Measurements from ENCODE around the gene OXSR1.

DNA sequence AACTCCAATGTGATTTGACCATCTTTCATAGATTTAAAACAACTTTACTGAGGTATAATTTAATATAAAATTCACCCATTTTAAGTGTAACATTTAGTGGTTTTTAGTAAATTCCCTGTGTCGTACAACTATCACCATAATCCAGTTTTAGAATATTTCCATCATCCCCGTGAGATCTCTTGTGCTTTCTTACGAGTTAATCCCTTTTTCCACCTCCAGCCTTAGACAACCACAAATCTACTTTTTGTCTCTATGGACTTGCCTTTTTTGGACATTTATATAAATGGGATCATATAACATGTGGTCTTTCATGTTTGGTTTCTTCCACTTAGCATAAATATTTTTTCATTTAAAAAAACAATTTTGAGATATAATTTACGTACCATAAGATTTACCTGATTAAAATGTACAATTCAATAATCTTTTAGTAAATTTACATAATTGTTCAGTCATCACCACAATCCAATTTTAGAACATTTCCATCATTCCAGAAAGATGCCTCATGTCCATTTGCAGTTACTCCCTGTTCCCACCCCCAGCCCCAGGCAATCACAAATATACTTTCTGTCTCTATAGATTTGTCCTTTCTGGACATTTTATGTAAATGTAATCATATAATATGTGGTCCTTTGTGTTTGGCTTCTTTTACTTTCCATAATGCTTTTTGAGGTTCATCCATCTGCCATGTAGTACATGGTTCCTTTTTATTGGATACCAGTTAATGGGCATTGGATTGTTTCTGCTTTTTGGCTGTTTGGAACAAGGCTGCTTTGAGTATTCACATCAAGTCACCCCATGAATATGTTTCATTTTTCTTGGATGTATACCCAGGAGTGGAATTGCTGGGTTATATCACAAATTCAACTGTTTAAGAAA, 3.1 kb downstream of the OXSR1 start:
- TF ChIP-seq YY1 (IDR thresholded peaks at IDR 0.05; ENCODE audit: insufficient read depth, insufficient read length) (no peak), SUZ12 (IDR thresholded peaks at IDR 0.05; ENCODE audit: extremely low read depth, insufficient read depth, insufficient read length) (no peak), ZNF274 (IDR thresholded peaks at IDR 0.05; ENCODE audit: low read depth, low read length) (no peak)

Measured in NT2/D1 (cell line).